Kidney epithelial cell (primary cell): ENCODE results near the gene PASK. TPM values are rescaled to one million over a fixed set of nuclear protein-coding genes. Genes with fewer than 3 reads are reported as not detected.
A peak's percentile ranks its signal among the peaks of the same experiment; 100 is the strongest.

Experiments used
- DNase-seq: peaks from one replicate; pipeline ENCODE4 v3.0.0-alpha.2; 2010; ENCODE audit warnings: low read depth
- H3K27me3 ChIP-seq: 2 replicates; pipeline ENCODE4 v1.6.0; 2011; ENCODE audit warnings: low read length; ENCODE audit not compliant: control insufficient read depth, insufficient read depth
- H3K36me3 ChIP-seq: 2 replicates; pipeline ENCODE4 v1.5.1; 2011; ENCODE audit warnings: low read length; ENCODE audit not compliant: control insufficient read depth, insufficient read depth
- H3K4me3 ChIP-seq: 2 replicates; pipeline ENCODE4 v1.5.1; 2011; ENCODE audit warnings: low read depth, mild to moderate bottlenecking, control low read depth, low read length
- total RNA-seq: library from RNA; depleted of rRNA; stranded (reverse); fragments of >200 nt; gene quantifications from 2 replicates; pipeline ENCODE4 v1.2.3, GENCODE V29; 2015
- TF ChIP-seq, protein P1 (sequence below): IDR thresholded peaks from 2 replicates; pipeline ENCODE4 v1.5.1; 2011; ENCODE audit warnings: mild to moderate bottlenecking, moderate library complexity, low read length, control low read depth, inconsistent platforms; ENCODE audit not compliant: insufficient read depth, poor library complexity, severe bottlenecking

Gene PASK
- total RNA-seq, 1 donor from 2014 or later, result 8.3 TPM

DNA sequence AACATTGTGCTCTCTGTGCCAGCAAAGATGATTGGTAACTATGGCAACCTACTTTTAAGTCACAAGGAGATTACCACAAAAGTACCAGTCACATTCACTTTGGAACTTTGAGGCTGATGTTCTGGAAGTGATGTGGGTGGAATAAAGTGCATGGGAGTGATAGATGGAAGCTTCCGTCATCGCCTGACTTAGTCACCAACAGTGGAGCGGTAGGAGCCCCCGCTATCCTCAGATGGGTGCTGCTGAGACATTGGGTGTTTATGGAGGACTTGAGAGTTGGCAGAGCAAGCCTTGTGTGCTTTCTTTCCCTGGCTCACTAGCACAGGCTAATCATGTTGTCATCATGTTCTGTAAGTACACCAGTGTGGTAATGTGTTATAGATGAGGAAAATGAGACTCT is 5.6 kb upstream of the PASK start:
- no peak for DNase-seq
- no peaks in the 10 kb centered on the region for H3K27me3 ChIP-seq
- no peaks in the 10 kb centered on the region for H3K36me3 ChIP-seq
- H3K4me3 ChIP-seq, result no peak overlapping the region
- TF ChIP-seq, protein P1, sequence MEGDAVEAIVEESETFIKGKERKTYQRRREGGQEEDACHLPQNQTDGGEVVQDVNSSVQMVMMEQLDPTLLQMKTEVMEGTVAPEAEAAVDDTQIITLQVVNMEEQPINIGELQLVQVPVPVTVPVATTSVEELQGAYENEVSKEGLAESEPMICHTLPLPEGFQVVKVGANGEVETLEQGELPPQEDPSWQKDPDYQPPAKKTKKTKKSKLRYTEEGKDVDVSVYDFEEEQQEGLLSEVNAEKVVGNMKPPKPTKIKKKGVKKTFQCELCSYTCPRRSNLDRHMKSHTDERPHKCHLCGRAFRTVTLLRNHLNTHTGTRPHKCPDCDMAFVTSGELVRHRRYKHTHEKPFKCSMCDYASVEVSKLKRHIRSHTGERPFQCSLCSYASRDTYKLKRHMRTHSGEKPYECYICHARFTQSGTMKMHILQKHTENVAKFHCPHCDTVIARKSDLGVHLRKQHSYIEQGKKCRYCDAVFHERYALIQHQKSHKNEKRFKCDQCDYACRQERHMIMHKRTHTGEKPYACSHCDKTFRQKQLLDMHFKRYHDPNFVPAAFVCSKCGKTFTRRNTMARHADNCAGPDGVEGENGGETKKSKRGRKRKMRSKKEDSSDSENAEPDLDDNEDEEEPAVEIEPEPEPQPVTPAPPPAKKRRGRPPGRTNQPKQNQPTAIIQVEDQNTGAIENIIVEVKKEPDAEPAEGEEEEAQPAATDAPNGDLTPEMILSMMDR, result no peak

DNA sequence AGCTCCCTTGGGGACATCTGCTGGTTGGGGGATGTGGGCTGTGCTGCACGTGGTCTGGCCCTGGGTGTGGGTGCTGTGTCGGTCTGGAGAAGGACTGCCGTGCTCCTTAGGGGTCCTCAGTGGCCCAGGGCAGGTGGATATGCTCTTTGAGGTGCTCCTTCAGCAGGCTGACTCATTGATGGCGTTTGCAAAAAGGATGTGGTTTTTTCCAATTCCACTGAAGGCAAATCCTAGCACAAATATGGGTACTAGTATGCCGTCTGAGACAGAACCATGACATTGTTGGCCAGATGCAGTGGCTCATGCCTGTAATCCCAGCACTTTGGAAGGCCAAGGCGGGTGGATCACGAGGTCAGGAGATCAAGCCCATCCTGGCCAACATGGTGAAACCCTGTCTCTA is 4.3 kb upstream of the PASK start:
- TF ChIP-seq, protein P1, result no peak
- no peak for DNase-seq
- Histone ChIP-seq H3K36me3 (no peaks in the 10 kb centered on the region), H3K27me3 (no peaks in the 10 kb centered on the region), H3K4me3 (no peak overlapping the region)

DNA sequence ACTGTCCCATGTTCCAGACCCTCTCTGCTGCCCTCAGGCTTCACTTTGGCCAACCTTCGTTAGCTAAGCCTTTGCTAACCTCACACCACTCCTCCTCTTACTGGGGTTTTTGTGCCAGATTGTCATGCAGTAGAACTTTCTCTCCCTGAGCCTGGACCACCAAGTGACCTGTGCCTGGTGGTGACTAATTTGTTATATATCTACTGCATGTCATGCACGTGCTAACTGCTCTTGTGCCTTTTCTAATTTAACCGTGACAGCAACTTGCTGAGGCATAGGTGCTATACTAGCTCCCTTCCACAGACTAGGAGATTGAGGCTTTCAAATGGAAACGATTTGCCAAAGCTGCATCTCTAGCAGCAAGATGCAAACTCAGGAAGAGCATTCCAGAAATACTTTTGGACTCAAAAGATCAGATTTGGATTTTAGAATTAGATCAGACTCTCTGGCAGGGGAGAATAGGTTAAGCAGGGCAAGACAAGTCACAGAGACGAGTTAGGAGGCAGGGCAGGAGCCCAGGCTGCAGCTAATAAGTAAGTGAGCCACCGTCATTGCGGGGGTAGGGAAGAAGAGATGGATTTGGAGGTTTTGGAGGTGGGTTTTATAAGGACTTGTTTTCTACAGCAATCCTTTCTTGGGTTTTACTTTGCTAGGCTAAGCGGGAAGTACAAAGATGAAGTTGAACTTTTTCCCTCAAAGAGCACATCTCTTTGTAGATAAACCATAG is 2.8 kb upstream of the PASK start:
- Histone ChIP-seq H3K4me3 (no peak overlapping the region), H3K27me3 (no peaks in the 10 kb centered on the region), H3K36me3 (no peaks in the 10 kb centered on the region)
- TF ChIP-seq, protein P1, result no peak
- no peak for DNase-seq

DNA sequence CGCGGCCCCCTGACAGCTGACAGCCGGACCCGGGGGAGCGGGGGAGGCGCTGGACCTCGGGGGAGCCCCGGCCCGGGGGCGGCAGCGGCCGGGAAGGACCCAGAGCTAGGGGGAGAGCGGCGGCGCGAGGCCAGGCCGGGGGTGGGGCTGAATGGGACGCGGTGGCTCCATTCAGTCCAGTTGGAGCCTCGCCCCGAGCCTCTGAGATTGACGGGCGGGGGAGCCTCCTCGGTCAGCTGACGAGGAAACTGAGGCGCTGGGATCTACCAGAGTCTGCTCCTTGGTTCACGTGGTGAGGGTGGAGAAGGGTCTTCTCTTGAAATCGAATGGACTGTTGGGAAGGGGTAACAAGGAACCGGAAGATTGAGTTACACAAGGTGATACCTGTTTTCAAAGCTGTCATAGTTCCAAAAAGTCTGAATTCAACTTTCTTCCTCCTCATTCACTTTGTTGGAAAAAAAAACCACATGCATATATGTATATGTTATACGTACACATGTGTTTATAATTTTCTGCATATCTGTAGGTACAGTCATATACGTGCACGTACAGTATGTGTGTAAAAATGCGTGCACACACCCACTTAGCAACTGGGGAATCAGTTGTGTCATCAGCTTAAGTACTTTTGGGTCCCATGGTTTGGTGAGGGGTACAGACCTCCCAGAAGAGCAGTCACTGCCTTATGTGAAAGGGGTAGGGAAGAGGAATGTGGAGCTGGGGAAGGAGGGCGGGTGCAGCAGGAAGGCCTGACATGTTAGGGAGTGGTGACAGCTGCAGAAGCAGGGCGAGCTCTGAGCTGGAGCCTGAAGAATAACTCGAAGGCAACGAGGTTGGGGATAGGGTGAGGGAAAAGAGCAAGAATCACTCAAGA is 1.6 kb upstream of the PASK start:
- TF ChIP-seq, protein P1, result no peak
- Histone ChIP-seq H3K36me3 (no peaks in the 10 kb centered on the region), H3K4me3 (peak overlapping the region; percentile 70), H3K27me3 (no peaks in the 10 kb centered on the region)
- no peak for DNase-seq

DNA sequence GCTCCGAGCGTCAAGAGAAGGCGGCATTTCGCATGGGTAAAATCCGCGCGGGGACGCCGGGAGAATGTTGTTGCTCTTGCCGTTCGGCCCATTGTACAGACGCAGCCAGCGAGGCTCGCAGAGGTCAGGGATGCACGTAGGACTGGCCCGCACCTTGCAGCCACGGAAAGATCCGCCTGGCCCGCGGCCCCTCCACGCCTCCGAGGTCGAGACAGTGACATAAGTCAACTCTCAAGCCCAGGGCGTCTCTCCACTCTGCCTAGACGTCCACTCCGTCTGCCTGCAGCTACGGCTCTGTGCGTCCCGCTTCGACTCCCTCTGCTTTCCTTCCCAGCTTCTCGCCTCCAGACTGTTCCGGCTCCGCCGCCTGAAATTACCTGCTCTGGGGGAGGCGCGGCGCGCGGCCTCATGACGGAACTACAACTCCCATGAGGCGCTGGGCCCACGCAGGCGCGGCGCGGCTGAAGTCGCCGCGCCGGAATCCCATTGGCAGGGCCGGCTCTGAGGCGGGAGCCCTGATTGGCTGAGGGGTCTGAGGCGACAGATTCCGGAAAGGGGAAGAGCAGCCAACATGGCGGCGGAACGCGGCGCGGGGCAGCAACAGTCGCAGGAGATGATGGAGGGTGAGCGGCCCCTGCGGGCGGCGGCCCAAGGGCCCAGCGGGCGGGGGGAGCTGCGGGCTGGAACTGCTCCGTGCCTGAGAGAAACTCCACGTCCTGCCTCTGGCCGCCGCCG is 820 bp upstream of the PASK start, which contains the start of gene PPP1R7:
Gene PPP1R7, plus strand, starts transcription at position 543 of the 735 bp plus-strand sequence. Its CDS starts 29 bp downstream, at position 572.
- Histone ChIP-seq H3K4me3 (peak within 1 kb of the TSS; percentile 70), H3K36me3 (no peaks in the 10 kb centered on the region), H3K27me3 (no peaks in the 10 kb centered on the region)
- TF ChIP-seq, protein P1, result no peak
- DNase-seq, result peak; percentile 82
